A673 (cell line): ENCODE measurements around the gene L1TD1. TPM values are rescaled to one million over a fixed set of nuclear protein-coding genes. Genes with fewer than 3 reads are reported as not detected.
"Not testable (repeated sequence)": the region's sequence is repeated elsewhere in the genome, so short reads cannot be mapped to it uniquely, and the experiment has no call there.

ENCODE experiments used
- BruUV-seq: library from RNA; stranded (reverse); fragments of 400-500 nt; replicated peaks from 2 replicates; lab custom pipeline; 2021; lab: Mats Ljungman, UMichigan
- CTCF ChIA-PET: fragments of 300-600 bp; sonication (Branson Sonifier 250); formaldehyde crosslinking; loops from one replicate; lab custom pipeline; 2022; ENCODE audit warnings: antibody characterized with exemption; lab: Charles Lee
- POLR2A ChIA-PET: fragments of 300-600 bp; sonication (Branson Sonifier 250); formaldehyde crosslinking; loops from one replicate; lab custom pipeline; 2022; ENCODE audit warnings: antibody characterized with exemption; ENCODE audit not compliant: low non-redundant PET; lab: Charles Lee
- DNase-seq: peaks from one replicate; pipeline ENCODE4 v3.0.0-alpha.2; 2015; ENCODE audit warnings: low spot score
- H3K27ac ChIP-seq: fragments of 200-600 bp; sonication (generic); 2 replicates; pipeline ENCODE4 v1.5.1; 2016; ENCODE audit warnings: mixed run types, low read depth, mild to moderate bottlenecking, mixed read lengths, antibody characterized with exemption, low read length; ENCODE audit not compliant: poor library complexity, severe bottlenecking
- H3K27me3 ChIP-seq: fragments of 200-600 bp; sonication (generic); replicated peaks from 2 replicates; pipeline ENCODE4 v1.6.1; 2017; ENCODE audit warnings: mixed run types, low read depth, mild to moderate bottlenecking, mixed read lengths, antibody characterized with exemption, low read length; ENCODE audit not compliant: insufficient read depth, poor library complexity
- H3K36me3 ChIP-seq: fragments of 200-600 bp; sonication (generic); 2 replicates; pipeline ENCODE4 v1.6.1; 2016; ENCODE audit warnings: mixed run types, mild to moderate bottlenecking, mixed read lengths, antibody characterized with exemption, low read length; ENCODE audit not compliant: insufficient read depth, poor library complexity, severe bottlenecking
- H3K4me1 ChIP-seq: fragments of 200-600 bp; sonication (generic); 2 replicates; pipeline ENCODE4 v1.6.1; 2017; ENCODE audit warnings: mixed run types, mild to moderate bottlenecking, mixed read lengths, antibody characterized with exemption, low read length; ENCODE audit not compliant: insufficient read depth, poor library complexity, severe bottlenecking
- H3K4me3 ChIP-seq: fragments of 200-600 bp; sonication (generic); 2 replicates; pipeline ENCODE4 v1.5.1; 2016; ENCODE audit warnings: low read depth, mixed run types, mild to moderate bottlenecking, mixed read lengths, low read length; ENCODE audit not compliant: poor library complexity, severe bottlenecking
- H3K9me3 ChIP-seq: fragments of 200-600 bp; sonication (generic); 2 replicates; pipeline ENCODE4 v1.6.1; 2016; ENCODE audit warnings: mixed run types, low read depth, mild to moderate bottlenecking, mixed read lengths, antibody characterized with exemption, low read length; ENCODE audit not compliant: poor library complexity, severe bottlenecking
- CTCF ChIP-seq: fragments of 300-800, 200-600 bp; sonication (generic); conservative IDR thresholded peaks from 2 replicates; pipeline ENCODE4 v1.5.1; 2017; ENCODE audit warnings: low read depth, mild to moderate bottlenecking, antibody characterized with exemption, low read length, moderate library complexity, mixed read lengths
- EZH2 ChIP-seq: fragments of 200-600 bp; sonication (generic); IDR thresholded peaks from 2 replicates; pipeline ENCODE4 v1.6.1; 2017; ENCODE audit warnings: borderline replicate concordance, low read depth, mild to moderate bottlenecking, mixed read lengths, antibody characterized with exemption, low read length; ENCODE audit not compliant: poor library complexity, severe bottlenecking
- intact Hi-C: fragments of 100-400 bp; cut with micrococcal nuclease; formaldehyde crosslinking; loops from one replicate; pipeline ENCODE4 v1.10.0; 2022; ENCODE audit not compliant: unreplicated experiment
- total RNA-seq: library from RNA; stranded (reverse); gene quantifications from 2 replicates; pipeline ENCODE4 v1.2.3, GENCODE V29; 2021

The L1TD1 gene
- total RNA-seq, 1 experiment from 2014 or later = not detected

- CTCF ChIA-PET, H3K27me3 ChIP-seq, DNase-seq, intact Hi-C loops, BruUV-seq, H3K9me3 ChIP-seq, H3K4me3 ChIP-seq, H3K27ac ChIP-seq, H3K36me3 ChIP-seq, H3K4me1 ChIP-seq, POLR2A ChIA-PET: not testable (repeated sequence)
These were observed 11.3 kb upstream of the L1TD1 start for GRCh38 chr1:62183164-62184020.

GRCh38 chr1:62184336-62184735, 10.3 kb upstream of the L1TD1 start:
- no TSS peak for BruUV-seq
- Histone ChIP-seq H3K4me3 (no peak overlapping the region), H3K27ac (no peak overlapping the region), H3K36me3 (no peaks in the 10 kb centered on the region), H3K9me3 (no peaks in the 10 kb centered on the region), H3K27me3 (no peaks in the 10 kb centered on the region), H3K4me1 (no peaks in the 10 kb centered on the region)
- POLR2A ChIA-PET = no interaction called here
- CTCF ChIA-PET = no interaction called here
- DNase-seq = no peak
- TF ChIP-seq EZH2 (no peak), CTCF (no peak)
- intact Hi-C loops = no loop called here

- intact Hi-C loops, POLR2A ChIA-PET, DNase-seq: not testable (repeated sequence)
These were observed 9.4 kb upstream of the L1TD1 start for GRCh38 chr1:62185233-62185632.

GRCh38 chr1:62185677-62186076, 9.0 kb upstream of the L1TD1 start:
- no peaks in the 10 kb centered on the region for H3K4me1 ChIP-seq
- H3K36me3 ChIP-seq = no peaks in the 10 kb centered on the region
- CTCF ChIA-PET = no interaction called here
- TF ChIP-seq CTCF (no peak), EZH2 (no peak)
- intact Hi-C loops = no loop called here
- DNase-seq = no peak
- no peak overlapping the region for H3K27ac ChIP-seq
- no peaks in the 10 kb centered on the region for H3K27me3 ChIP-seq
- POLR2A ChIA-PET = no interaction called here
- H3K9me3 ChIP-seq = no peaks in the 10 kb centered on the region
- BruUV-seq = no TSS peak
- no peak overlapping the region for H3K4me3 ChIP-seq

More at GRCh38 chr1:62185233-62185632, 9.4 kb upstream of the L1TD1 start:
- H3K27ac ChIP-seq, H3K4me3 ChIP-seq, H3K36me3 ChIP-seq, BruUV-seq, CTCF ChIA-PET, H3K9me3 ChIP-seq, H3K27me3 ChIP-seq, H3K4me1 ChIP-seq: not testable (repeated sequence)
